Gastrocnemius medialis (tissue), 4 donors: ENCODE results near the gene NLGN3. TPM values are rescaled to one million over a fixed set of nuclear protein-coding genes. Genes with fewer than 3 reads are reported as not detected.

Experiments used
- ATAC-seq, 2 donors: fragments of 150-250 bp; one replicate each; pipeline ENCODE4 v1.9.1; 2016
- DNase-seq, 2 donors: peaks; one replicate each; pipeline ENCODE4 v3.0.0-alpha.2; 2019
- H3K27ac ChIP-seq, 4 donors: fragments of 200-600 bp; sonication (generic); 1 replicate in 1 of 4; 2 replicates in 3 of 4; pipeline ENCODE4 v1.5.1; 2016 to 2018; ENCODE audit warnings: mild to moderate bottlenecking in 2 of 4, moderate library complexity in 1 of 4
- H3K27me3 ChIP-seq, 3 donors: fragments of 200-600 bp; sonication (generic) in 2 of 3; 1 replicate in 1 of 3; 2 replicates in 2 of 3; pipeline versions ENCODE4 v1.5.1 to v1.6.0; 2016 to 2019; ENCODE audit warnings: mild to moderate bottlenecking in 1 of 3, moderate library complexity in 1 of 3
- H3K36me3 ChIP-seq, 2 donors: fragments of 200-600 bp; sonication (generic) in 1 of 2; one replicate each; pipeline ENCODE4 v1.5.1; 2017 to 2018
- H3K4me1 ChIP-seq, 2 donors: fragments of 200-600 bp; sonication (generic) in 1 of 2; one replicate each; pipeline ENCODE4 v1.5.1; 2016 to 2017; ENCODE audit warnings: mild to moderate bottlenecking in 2 of 2
- H3K4me3 ChIP-seq, 4 donors: fragments of 200-600 bp; sonication (generic) in 3 of 4; 1 replicate in 1 of 4; 2 replicates in 3 of 4; pipeline ENCODE4 v1.5.1; 2016 to 2019; ENCODE audit warnings: mild to moderate bottlenecking in 2 of 4
- H3K9me3 ChIP-seq, 3 donors: fragments of 200-600 bp; sonication (generic) in 2 of 3; 1 replicate in 1 of 3; 2 replicates in 2 of 3; pipeline ENCODE4 v1.5.1; 2016 to 2019
- CTCF ChIP-seq, 5 experiments: fragments of 450-650 bp in 3 of 5; fragments of 200-600 bp in 2 of 5; sonication (generic) in 2 of 5; IDR thresholded peaks in 4 of 5; conservative IDR thresholded peaks in 1 of 5; 1 replicate in 4 of 5; 2 replicates in 1 of 5; pipeline ENCODE4 v1.5.1; 2016 to 2019; ENCODE audit warnings: antibody characterized with exemption in 5 of 5, mild to moderate bottlenecking in 3 of 5, moderate library complexity in 3 of 5
- POLR2A ChIP-seq, 2 donors: fragments of 450-650 bp; IDR thresholded peaks; one replicate each; pipeline ENCODE4 v1.6.1; 2017; ENCODE audit warnings: antibody characterized with exemption in 2 of 2, mild to moderate bottlenecking in 2 of 2, moderate library complexity in 2 of 2
- in situ Hi-C, 4 donors: fragments of 200-750 bp; cut with MboI; loops; one replicate each; pipeline versions ENCODE4 v1.15.0 to v1.8.0; 2017; ENCODE audit warnings: low sequenced_read_pairs in 4 of 4
- intact Hi-C: fragments of 100-400 bp; cut with DNase I; formaldehyde crosslinking; loops from one replicate; pipeline ENCODE4 v1.15.1; 2023; ENCODE audit warnings: low total_unique reads
- total RNA-seq, 4 donors: library from RNA; depleted of rRNA; stranded (reverse); fragments of >200 nt; gene quantifications; one replicate each; pipeline versions ENCODE4 v1.1.0 to v1.2.3, GENCODE V29; 2016

Gene NLGN3
- total RNA-seq, 4 donors from 2014 or later: 0.31 to 0.39 (median 0.31) TPM; not detected in 1

GRCh38 chrX:71143508-71143907, 1.1 kb upstream of the NLGN3 start:
- H3K4me3 ChIP-seq: no peak overlapping the region
- H3K9me3 ChIP-seq: no peaks in the 10 kb centered on the region
- TF ChIP-seq CTCF (IDR thresholded peaks at IDR 0.05 in 4 of 5, conservative IDR thresholded peaks at IDR 0.05 in 1 of 5): no peak
- no peak for TF ChIP-seq POLR2A (IDR thresholded peaks at IDR 0.05)
- peak in 1 of 2 donors; percentile 28 for DNase-seq
- peaks cover 0 to 29% of the 10 kb centered on the region in 2 donors for H3K36me3 ChIP-seq
- intact Hi-C loops: no loop called here
- no peaks in the 10 kb centered on the region for H3K27me3 ChIP-seq
- ATAC-seq: no peak
- H3K27ac ChIP-seq: no peak overlapping the region
- H3K4me1 ChIP-seq: peaks cover 0 to 3% of the 10 kb centered on the region in 2 donors
- in situ Hi-C loops: no loop called here

DNA sequence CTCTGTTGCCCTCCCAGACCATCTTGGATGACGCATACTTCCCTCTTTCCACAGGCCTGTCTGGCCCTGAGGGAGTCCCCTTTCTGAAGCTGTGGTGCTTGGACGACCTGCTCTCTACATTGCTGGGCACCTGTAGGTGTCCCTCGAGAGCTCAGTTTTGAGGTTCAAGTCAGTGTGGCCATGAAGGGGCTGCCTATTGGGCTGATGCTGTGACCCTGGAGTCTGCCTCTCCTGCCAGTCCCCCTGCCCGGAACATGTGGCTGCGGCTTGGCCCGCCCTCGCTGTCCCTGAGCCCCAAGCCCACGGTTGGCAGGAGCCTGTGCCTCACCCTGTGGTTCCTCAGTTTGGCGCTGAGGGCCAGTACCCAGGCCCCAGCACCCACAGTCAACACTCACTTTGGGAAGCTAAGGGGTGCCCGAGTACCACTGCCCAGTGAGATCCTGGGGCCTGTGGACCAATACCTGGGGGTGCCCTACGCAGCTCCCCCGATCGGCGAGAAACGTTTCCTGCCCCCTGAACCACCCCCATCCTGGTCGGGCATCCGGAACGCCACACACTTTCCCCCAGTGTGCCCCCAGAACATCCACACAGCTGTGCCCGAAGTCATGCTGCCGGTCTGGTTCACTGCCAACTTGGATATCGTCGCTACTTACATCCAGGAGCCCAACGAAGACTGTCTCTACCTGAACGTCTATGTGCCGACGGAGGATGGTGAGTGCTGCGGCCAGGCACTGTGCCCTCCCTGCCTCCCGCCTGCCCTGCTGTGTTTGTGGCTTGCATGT, 3.0 kb downstream of the NLGN3 start:
- TF ChIP-seq CTCF (IDR thresholded peaks at IDR 0.05 in 4 of 5, conservative IDR thresholded peaks at IDR 0.05 in 1 of 5) (no peak), POLR2A (IDR thresholded peaks at IDR 0.05) (no peak)
- ATAC-seq: no peak
- peaks cover 0 to 3% of the 10 kb centered on the region in 2 donors for H3K4me1 ChIP-seq

GRCh38 chrX:71148278-71148663, 3.6 kb downstream of the NLGN3 start:
- H3K9me3 ChIP-seq: no peaks in the 10 kb centered on the region

More for the DNA sequence above, 3.0 kb downstream of the NLGN3 start:
- Histone ChIP-seq H3K27me3 (no peaks in the 10 kb centered on the region), H3K9me3 (no peaks in the 10 kb centered on the region), H3K4me3 (no peak overlapping the region), H3K27ac (no peak overlapping the region), H3K36me3 (peaks cover 0 to 5% of the 10 kb centered on the region in 2 donors)
- intact Hi-C loops: no loop called here
- in situ Hi-C loops: no loop called here
- DNase-seq: no peak

DNA sequence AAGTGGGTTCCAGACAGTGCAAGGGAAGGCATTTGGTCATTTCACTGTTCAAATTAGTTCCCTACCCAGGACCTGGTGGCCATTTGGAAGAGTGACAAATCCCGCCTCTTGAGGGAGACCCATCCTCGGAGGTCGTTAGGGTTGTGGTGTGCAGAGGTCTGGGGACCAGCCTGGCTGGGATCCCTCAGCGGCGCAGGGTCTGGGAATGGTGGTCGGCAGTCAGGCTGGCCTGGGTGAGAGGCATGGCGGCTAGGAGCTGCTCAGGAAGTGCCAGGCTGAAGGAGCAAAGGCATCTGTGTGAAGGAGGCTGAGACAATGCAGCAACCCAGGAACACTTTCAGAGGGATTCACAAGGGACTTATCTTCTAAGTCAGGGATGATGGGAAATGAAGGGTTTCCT, 6.7 kb downstream of the NLGN3 start:
- intact Hi-C loops (no loop called here), in situ Hi-C loops (loop anchor here in 1 of 4 donors (25.0 kb wide), 1 partner anchor 164 kb away; no protein-coding TSS in a partner anchor)
- Histone ChIP-seq H3K9me3 (no peaks in the 10 kb centered on the region), H3K4me3 (no peak overlapping the region), H3K36me3 (no peaks in the 10 kb centered on the region), H3K27me3 (no peaks in the 10 kb centered on the region), H3K27ac (no peak overlapping the region), H3K4me1 (peaks cover 0 to 3% of the 10 kb centered on the region in 2 donors)
- no peak for DNase-seq
- no peak for TF ChIP-seq CTCF (IDR thresholded peaks at IDR 0.05 in 4 of 5, conservative IDR thresholded peaks at IDR 0.05 in 1 of 5)
- TF ChIP-seq POLR2A (IDR thresholded peaks at IDR 0.05): no peak
- no peak for ATAC-seq

More at GRCh38 chrX:71148278-71148663, 3.6 kb downstream of the NLGN3 start:
- Histone ChIP-seq H3K27me3 (no peaks in the 10 kb centered on the region), H3K4me3 (no peak overlapping the region), H3K27ac (no peak overlapping the region), H3K36me3 (no peaks in the 10 kb centered on the region), H3K4me1 (peaks cover 0 to 3% of the 10 kb centered on the region in 2 donors)
- ATAC-seq: no peak
- DNase-seq: no peak
- in situ Hi-C loops (no loop called here), intact Hi-C loops (no loop called here)
- no peak for TF ChIP-seq CTCF (IDR thresholded peaks at IDR 0.05 in 4 of 5, conservative IDR thresholded peaks at IDR 0.05 in 1 of 5)
- no peak for TF ChIP-seq POLR2A (IDR thresholded peaks at IDR 0.05)
